Fibroblast of skin of back (primary cell): ENCODE measurements around the gene ST6GALNAC3.
"Not testable (repeated sequence)": the region's sequence is repeated elsewhere in the genome, so short reads cannot be mapped to it uniquely, and the experiment has no call there.

Source experiments
- DNase-seq: peaks from one replicate; pipeline ENCODE4 v3.0.0-alpha.2; 2013

The ST6GALNAC3 gene

DNA sequence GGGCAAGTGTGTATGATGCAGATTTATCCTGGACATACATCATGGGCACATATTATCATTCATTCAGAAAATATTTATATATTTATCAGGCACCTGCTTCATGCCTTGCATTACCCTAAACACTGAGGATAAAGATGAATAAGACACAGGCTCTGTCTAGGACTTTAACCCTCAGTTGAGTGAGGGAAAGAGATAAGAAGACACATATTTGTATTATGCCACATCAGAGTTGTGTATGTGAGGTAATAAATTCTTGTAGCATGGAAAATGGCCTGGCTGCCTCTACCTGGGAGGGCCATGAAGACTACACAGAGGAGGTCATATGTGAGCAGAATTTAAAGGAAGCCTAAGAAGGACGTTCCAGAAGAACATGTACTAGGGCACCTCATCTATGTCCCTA, 516.9 kb downstream of the ST6GALNAC3 start:
- no peak for DNase-seq

- DNase-seq, result no peak
These were observed 517.4 kb downstream of the ST6GALNAC3 start for GRCh38 chr1:76591963-76592362.

DNA sequence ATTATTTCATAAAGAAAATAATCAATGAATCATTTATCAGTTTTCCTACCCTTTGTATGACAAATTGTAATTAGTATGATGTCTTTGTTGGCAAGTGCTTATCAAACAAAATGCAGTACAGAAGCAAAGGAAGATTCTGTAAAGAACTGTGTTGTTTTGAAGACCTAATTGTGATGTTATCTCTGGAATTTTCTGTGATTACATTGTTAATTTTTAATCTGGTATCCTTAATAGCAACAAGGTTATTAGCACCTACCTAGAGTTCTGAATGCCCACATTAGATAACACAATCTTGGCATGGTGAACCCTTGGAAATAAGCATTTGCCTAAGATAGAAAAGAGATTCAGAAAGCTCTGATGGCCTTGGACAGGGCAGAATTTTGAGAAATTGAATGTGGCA, 518.6 kb downstream of the ST6GALNAC3 start:
- DNase-seq, result no peak

DNA sequence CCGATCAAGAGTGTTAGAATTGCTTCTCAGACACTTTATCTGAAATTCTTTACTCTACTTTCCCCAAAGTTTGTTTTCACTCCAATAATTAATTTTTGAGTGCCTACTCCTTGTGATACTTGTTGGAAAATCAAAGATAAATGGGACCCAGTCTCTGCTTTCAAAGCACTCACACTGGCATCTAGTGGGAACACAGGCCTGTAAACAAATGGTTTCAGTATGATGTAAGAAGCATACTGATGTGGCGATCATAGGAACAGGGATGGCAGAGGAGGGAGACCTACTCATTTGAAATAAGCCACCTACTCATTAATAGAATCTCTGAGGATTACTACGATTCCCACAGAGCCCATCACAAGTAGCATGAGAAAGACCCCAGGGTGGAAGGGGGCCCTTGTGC, 519.1 kb downstream of the ST6GALNAC3 start:
- no peak for DNase-seq

DNA sequence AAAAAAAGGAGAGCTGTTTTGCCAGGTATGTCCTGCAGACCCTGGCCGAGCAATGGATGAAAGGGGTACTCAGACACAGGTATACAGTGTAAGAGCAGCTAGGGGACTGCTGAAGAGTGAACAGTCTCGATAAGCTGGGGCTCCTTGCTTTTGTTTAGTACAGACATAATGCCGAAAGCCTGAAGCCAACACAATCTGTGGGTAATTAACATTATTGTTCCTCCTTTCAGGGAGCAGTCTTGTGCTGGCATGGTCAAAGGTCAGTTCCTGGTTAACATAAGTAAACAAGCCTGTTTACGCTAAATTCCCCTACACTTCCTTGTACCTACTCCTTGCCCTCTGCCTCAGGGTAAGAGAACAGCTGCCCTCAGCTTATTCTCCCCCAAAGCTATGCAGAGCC, 520.5 kb downstream of the ST6GALNAC3 start:
- no peak for DNase-seq

DNA sequence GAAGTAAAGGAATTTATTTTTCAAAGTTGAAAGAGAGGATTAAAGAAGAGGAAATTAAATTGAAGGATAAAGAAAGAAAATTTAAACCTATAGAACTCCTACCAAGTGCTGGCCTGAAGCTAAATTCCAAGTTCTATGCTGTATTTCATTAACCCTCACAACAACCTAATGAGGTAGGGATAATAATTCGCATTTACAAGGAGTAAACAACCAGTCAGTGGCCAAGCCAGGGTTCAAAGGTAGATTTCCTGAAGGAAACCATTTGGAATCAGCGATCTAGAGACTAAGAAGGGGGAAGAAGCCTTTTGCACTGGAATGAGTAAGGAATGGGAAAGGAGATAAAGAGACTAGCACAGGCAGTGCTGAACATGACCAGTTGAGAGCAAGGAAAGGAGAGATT, 526.9 kb downstream of the ST6GALNAC3 start:
- DNase-seq, result no peak

DNA sequence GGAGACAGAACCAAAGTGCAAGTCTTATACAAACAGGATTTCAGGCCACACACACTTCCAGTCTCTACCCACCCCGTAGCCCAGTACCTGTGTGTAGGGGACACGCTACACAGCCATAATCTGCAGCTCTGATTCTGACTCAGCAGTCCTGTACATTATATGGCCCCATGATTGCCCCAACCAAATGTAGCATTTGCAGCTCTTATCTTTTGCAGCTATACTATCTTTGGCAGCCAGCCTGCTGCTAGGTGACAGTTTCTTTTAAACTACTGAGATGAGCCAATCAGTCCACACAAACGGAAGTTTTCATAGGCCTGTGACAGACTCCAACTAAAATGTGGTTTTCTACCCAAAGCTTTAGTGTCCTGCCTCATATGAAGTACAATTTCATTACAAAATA, 533.2 kb downstream of the ST6GALNAC3 start:
- no peak for DNase-seq

DNA sequence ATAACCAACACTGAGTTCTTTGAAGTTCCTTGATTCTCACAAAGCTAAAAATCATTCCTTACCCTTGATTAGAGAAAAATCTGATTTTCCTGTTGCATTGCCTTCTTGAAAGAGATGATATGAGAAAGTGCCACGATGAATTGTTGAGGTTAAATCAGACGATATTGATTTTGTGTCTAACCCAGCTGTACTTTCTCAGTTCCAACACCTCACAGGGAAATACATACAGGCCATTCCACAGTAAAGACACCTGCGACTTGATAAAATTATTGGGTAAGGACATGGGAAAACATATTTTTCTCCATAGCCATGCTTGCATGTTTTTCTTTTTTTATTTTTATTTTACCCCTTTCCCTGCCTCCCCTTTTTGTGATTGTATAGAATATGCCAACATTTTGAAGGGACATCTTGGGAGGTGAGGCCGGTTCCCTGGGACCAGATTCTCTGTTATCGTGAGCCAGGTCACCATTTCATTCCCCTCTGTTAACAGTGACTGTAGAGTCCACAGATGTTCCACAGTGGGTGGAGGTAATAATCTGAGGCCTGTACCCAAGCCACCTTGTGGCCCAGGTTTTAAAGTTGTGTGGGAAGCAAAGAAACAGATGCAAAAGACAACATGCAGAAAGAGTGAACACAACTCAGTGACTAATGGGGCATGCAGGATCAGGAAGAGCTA, 537.4 kb downstream of the ST6GALNAC3 start:
- no peak for DNase-seq

DNA sequence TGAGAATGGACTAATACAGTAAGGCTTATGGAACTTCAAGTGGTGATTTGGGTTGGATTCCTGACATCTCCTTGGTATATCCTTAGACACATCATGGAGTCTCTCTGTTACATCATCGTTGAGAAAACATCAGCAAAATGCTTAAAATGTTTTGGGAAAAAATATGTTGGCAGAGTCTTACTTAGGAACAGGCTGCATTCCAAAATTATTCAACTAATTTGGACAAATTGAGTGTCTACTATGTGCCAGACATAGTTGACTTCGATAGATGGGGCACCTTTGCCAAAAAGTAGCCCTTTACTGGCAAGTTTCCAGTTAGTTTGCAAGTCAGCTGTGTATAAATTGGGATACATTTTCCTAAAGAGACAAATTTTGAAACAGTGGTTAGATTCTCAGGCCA, 539.3 kb downstream of the ST6GALNAC3 start:
- DNase-seq, result peak; percentile 5

DNA sequence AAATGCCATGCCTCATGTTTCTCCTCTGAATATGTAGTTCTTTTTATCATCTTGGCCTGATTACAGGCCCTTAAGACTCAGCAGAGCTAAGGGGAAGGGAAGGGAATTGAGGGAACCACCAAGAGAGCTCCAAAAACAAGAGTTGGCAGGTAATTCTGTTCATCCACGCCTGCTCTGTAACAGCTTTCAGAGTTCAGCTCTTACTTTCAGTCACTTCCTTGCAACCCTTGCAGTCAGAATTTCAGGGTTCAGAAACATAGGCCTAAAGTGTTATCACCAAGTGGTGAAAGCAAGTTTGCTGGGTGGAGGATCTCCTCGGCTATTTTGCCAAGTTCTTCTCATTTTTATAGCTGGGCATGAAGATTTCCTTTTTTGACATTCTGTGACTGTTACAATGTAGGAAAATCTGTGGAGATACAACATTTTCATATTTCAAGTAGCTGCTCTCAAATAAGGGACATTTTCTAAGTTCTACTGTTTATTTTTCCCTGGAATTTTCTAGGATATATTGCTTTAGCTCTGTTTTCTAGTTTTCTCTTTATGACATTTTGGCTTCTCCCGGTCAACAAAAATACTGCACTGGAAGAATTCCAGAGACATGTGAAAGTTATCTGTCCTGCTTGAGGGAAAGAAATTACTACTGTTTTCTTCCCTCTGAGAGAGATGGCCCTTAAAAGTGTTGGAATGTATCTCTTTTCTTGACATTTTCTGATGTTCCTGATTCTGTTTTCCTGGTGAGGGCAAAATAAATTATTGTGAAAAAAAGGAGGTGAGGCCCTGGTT, 540.9 kb downstream of the ST6GALNAC3 start:
- DNase-seq, result no peak

GRCh38 chr1:76620371-76620770, 545.8 kb downstream of the ST6GALNAC3 start:
- DNase-seq, result no peak

DNA sequence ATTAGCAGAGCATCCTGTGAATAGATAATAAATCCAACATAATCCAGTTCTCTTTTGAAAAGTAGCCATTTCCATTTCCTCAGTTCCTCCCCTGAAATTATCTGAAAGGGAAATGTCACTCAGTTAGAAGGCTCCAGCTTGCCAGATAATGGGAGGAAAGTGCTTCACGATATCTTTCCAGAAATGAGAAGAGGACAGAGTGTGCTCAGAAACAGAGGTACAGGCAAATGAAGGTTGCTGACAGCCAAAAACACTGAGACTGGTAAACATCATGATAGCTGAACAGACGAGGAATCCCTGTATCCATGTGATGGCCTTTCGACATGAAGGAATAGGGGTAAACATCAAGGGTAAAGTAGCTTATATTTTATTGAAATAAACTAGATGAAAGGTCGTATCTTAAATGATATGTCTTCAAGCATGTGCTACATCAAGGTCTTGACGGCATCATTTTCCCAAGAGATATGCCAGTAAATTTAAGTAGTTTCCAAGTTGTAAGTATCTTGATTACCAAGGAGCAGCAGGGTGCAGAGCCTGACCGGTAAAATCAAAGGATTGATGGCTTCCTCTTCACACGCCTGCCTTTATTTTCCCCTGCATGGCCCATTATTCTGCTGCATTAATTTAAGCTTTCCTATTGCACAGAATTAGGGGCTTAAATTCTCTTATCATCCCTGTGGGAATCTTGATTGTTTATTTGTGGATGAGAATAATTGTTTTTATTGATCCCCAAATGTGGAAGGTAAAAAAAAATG, 548.4 kb downstream of the ST6GALNAC3 start:
- DNase-seq, result no peak

GRCh38 chr1:76625886-76626678, 551.5 kb downstream of the ST6GALNAC3 start:
- DNase-seq, result peak; percentile 45

- DNase-seq, result no peak
These were observed 553.0 kb downstream of the ST6GALNAC3 start for GRCh38 chr1:76627498-76627897.

DNA sequence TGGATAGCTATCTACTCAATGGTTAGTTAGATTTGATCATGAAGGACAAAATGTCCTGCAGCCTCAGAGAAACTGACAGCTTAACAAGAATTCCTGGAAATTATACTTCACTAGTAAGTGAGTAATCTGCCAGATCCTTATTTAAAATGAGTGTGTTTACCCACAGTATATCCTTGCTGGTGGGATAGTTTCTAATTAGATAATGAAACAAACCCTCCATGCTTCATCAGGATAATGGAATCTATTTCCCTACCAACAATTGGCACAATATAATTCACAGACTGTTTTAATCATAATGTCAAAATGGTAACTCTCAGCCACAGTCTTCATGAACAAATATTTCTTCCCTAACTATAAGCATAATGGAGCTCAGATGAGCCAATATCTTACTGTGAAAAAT, 553.4 kb downstream of the ST6GALNAC3 start:
- no peak for DNase-seq

DNA sequence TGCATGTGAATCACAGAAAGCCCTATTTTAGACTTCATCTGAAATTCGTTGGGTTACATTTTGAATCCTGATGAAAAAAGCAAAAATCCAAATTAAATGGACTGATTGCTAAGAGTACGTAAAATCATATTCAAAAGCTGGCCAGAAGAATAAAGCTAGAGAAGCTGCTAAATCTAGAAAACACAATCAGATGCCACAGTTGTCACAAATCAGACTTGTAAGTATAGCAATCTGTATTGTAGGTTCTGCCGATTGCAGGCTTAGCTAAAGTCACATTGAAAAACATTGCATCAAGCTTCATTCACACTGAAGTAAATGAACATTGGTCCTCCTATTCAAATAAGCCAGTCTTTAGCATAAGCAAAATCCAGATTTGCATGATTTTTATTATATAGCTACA, 557.6 kb downstream of the ST6GALNAC3 start:
- DNase-seq, result no peak

- DNase-seq, result peak; percentile 50
These were observed 561.2 kb downstream of the ST6GALNAC3 start for GRCh38 chr1:76635784-76636183.

GRCh38 chr1:76639181-76639580, 564.6 kb downstream of the ST6GALNAC3 start:
- DNase-seq, result no peak

GRCh38 chr1:76640092-76640491, 565.5 kb downstream of the ST6GALNAC3 start:
- peak; percentile 43 for DNase-seq

DNA sequence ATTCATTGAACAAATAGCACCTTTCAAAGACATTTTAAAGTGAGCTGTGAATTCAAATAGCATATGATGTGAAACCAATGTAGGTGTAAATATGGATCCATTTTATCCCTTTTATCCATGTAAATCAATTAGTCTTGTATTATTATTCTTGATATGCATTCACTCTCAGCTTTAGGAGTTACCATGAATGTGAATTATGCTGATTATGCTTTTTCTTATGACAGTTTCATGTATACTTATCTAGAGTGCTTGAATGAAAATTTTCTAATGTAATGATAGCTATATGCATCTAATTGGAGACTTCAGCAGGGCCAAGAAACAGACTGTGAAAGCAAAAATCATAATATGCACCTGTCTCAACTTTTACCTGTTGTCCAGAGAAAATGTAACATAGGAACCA, 566.2 kb downstream of the ST6GALNAC3 start:
- DNase-seq, result no peak

GRCh38 chr1:76644139-76644538, 569.6 kb downstream of the ST6GALNAC3 start:
- no peak for DNase-seq

DNA sequence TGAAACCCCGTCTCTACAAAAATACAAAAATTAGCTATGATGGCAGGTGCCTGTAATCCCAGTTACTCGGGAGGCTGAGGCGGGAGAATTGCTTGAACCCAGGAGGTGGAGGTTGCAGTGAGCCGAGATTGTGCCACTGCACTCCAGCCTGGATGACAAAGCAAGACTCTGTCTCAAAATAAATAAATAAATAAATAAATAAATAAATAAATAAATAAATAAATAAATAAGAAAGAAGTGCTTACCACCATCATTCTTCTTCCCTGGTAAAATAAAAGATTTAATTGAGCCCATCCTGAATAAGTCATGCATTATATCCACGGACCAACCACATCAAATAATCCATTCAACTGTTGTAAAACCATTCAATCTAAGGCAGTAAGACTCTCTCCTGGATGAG, 578.3 kb downstream of the ST6GALNAC3 start:
- not testable (repeated sequence) for DNase-seq

DNA sequence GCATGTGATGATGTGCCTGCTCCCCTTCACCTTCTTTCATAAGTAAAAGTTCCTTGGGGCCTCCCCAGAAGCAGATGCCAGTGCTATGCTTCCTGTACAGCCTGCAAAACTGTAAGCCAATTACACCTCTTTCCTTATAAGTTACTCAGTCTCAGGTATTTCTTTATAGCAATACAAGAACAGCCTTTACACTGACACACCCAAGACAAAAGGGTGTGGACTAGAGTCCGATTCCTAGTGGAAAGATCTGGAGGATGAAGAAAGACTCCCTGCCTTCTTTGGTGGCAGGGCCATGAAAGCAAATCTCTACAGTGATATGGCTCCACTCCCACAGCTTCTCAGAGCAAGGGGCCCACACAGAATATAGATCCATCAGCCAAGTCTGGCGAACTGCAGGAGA, 583.1 kb downstream of the ST6GALNAC3 start:
- no peak for DNase-seq
